ENCODE measurements around the gene MOV10L1. TPM values are rescaled to one million over a fixed set of nuclear protein-coding genes. Genes with fewer than 3 reads are reported as not detected.

MOV10L1 gene
- total and polyA plus RNA-seq, 9 of the 15 experiments (the other 6 are each of a cell fraction or from before 2014, with no cell fraction given): 0.06 to 0.43 (median 0.15) TPM

GRCh38 chr22:50138988-50139387, 49.2 kb downstream of the MOV10L1 start (continued):
- TF ChIP-seq HMGXB4 (CRISPR knock-in tag; IDR thresholded peaks at IDR 0.05) (no peak), ZNF175 (CRISPR knock-in tag; IDR thresholded peaks at IDR 0.05; ENCODE audit: low read depth) (no peak), ZBTB43 (CRISPR knock-in tag; IDR thresholded peaks at IDR 0.05) (no peak)
- TF ChIP-seq, protein P1, sequence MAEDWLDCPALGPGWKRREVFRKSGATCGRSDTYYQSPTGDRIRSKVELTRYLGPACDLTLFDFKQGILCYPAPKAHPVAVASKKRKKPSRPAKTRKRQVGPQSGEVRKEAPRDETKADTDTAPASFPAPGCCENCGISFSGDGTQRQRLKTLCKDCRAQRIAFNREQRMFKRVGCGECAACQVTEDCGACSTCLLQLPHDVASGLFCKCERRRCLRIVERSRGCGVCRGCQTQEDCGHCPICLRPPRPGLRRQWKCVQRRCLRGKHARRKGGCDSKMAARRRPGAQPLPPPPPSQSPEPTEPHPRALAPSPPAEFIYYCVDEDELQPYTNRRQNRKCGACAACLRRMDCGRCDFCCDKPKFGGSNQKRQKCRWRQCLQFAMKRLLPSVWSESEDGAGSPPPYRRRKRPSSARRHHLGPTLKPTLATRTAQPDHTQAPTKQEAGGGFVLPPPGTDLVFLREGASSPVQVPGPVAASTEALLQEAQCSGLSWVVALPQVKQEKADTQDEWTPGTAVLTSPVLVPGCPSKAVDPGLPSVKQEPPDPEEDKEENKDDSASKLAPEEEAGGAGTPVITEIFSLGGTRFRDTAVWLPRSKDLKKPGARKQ (CRISPR knock-in tag; IDR thresholded peaks at IDR 0.05): no peak

Data from K562 (cell line).